Embryonic facial prominence (tissue), 1 donor: Measurements from ENCODE around the gene ANKRD63.

Source experiments
- DNase-seq: peaks from one replicate; pipeline ENCODE4 v3.0.0-alpha.2; 2016; ENCODE audit errors: extremely low spot score

ANKRD63 gene, protein sequence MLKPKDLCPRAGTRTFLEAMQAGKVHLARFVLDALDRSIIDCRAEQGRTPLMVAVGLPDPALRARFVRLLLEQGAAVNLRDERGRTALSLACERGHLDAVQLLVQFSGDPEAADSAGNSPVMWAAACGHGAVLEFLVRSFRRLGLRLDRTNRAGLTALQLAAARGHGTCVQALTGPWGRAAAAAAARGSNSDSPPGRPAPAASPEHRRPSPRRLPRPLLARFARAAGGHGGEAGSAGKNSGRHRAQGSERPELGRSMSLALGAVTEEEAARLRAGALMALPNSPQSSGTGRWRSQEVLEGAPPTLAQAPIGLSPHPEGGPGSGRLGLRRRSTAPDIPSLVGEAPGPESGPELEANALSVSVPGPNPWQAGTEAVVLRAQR

DNA sequence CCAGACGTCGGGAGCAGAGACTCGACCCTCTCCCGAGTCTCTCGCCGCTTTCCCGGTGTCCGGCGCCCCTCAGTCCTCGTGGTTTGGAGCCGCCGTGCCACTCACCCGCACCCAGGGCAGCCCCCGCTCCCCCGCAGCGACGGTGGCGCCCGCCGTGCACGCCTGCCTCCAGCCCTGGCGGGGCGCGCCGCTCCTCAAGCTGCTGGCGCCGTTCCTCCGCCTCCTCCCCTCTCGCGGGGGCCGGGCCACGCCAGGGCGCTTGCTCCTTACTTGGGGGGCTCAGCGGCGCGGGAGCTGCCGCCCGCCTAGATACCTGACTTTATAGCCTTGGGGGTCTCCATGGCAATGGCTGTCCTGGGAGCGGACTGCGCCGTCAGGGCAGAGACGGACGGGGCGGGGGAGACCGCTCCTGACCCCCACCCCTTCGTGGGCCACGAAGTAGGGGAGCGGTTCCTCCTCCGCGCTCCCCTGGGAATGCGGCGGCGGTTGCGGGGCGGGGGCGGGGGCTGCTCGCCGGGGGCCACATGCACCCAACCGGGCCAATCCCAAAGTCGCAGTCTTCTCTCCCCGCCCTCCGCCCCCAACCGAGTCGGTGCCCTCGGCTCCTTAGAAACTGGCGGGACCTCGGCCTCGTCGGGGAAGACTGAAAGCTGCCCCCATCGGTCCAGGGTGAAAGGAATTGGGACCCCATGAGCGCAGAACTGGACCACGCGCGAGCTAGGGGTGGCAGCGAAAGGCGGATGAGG lies at the start of gene ANKRD63:
Gene ANKRD63, minus strand, starts transcription at position 196 of the 746 bp plus-strand sequence. CDS start 478 bp downstream, outside the sequence.
- no peak for DNase-seq

DNA sequence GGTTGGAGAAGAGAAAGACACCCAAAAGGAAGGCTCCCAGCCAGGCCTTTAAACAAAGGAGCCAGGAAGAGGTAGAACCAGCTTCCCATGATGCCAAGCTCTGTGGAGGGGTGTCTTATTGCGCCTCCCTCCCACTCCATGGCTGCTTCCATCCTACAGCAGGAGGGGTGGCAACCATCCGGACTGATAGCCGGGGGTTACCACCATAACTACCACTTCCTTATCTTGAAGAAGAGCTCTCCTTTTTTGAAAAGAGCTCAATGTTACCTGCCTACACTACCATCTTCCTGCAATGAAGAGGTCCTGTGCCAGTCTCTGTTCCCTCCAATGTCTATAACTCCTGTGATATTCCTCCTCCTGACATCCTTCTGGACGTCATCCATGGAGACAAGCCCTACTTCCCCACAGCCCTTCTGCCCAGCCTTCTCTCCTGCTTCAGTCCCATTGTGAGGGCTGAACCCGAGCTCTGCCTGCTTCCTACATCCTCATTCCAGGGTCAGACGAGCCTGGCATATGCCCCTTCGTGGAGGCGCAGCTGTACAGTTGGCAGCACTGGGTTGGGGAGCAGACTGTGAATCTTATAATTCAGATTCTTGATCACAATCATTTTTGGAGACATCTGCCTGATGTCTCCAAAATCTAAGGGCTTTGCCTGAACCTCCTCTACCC lies 49.4 kb upstream of the ANKRD63 start:
- no peak for DNase-seq

DNA sequence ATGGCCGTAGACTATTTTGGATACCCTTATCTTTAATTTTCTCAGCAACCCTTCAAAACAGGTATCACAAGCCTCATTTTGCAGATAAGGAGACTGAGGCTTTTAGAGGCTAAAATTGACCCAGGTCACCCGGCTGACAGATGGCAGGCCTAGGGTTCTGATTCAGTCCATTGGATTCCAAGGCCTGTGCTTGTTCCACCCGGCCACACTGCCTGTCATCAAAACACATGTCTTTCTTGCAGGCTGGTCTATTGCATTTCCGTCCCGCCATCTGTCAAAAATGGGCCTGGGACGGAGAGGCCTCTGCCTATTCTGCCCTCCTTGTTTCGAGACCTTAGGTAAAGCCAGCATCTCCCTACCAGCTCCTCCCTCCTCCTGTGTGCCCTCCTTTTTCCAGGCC lies 48.8 kb upstream of the ANKRD63 start:
- DNase-seq, result no peak

DNA sequence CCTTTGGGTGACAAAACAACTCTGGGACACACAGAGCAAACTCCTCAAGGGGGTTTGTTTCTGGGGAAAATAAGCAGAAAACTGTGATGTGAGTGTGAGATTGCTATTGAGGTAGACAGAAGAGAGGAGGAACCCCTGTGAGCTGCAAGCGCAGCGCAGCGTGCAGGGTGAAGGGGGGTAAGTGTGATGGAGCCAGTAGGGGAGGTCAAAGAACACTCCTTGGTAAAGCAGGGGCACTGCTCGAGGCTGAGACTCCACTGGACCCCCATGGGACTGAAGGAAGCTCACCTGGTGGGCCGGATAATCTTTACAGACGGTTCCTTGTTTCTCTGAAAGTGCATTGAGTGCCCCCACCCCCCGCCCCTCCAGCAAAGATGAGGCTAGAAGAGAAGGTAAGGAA lies 48.2 kb upstream of the ANKRD63 start:
- DNase-seq, result no peak

DNA sequence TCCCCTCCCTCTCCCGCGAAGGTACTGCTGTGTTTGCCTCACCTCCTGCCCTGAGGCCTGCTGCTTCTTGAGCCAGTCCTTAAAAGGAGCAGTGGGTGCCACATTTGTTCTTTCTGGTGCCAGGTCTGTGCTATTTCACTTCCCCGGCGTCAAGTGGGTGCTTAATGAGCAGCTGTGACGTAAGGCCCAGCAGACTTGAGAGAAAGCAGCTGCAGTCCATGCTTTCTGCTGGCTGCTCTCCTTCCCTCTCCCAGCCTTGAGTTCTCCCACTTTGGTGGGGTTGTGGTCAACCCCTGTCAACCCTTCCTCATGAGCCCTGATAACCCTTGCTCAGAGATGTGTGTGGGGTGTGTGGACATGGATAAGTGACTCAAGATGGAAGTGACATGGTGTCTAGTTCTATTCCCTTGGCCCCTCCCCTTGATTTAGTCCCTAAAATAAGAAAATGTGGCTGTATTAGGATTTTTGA lies 47.5 kb upstream of the ANKRD63 start:
- DNase-seq, result no peak

DNA sequence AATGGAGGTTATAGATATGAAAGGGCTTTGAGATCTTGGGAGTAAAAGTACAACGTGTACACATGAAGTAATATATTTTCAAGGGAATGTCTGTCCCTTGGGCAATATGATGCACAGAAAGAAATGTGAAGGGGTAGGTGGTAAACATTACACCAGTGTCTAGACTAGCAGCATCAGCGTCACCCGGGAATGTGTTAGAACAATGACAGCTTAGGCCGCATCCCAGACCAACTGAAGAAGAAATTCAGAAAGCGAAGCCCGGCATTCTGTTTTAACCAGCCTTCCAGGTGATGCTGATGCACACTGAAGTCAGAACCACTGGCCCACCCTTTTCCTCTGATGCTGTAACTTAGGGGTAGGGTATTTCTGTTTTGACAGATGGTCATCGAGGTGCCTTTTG lies 46.9 kb upstream of the ANKRD63 start:
- DNase-seq, result no peak

DNA sequence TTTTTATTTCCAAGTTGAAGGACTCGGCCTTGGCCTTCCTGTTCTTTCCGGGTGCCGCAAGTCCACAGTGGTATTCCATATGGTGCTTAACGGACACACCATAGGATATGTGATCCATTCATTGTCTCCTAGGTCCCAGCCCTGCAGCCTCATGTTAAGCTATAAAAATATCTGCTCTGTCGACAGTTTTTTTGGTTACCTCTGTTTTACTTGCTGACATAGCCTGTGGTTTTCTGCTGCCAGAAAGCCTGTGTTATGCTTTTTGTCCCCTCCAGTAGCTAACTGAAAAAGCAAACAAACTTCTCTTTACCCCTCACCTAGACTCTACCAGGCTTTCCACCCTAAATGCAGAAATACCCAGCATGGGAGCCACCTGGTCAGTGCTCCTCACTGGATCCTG lies 45.9 kb upstream of the ANKRD63 start:
- DNase-seq, result no peak

DNA sequence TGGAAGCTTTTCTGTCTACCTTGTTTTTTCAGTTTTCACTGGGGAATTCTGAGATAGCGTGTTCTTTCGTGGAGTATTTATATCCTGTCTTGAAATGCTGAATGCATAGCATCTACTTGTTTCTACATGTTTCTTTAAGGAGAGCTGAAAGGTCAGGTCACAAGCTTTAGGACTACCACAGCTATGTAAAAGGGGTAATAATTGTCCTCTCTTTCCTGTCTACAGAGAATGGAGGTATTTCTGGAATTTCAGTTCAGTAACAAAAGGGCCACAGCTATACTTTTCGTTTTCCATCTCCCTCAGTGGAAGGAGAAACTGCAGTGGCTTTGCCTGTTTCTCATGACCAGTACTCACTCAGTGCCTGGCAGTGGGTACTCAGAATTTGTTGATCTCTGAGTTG lies 45.3 kb upstream of the ANKRD63 start:
- DNase-seq, result no peak

DNA sequence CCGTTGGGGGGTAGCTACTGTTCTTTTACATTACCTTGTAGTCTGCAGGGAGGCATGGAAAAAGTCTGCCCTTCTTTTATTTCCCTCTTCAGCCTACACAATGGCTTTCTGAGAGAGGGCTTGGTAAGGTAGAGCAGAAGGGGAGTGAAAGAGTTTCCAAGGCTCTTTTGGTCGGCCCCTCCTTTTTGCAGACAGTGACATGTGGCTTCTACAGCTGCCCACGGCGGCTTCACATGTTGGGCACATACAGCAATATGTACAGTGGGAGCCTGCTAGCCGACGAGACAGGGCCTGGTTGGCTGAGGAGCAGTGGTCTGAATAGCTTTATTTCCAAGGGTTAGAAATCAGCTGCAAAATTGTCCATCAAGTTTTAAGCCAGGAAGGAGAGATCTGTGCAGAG lies 44.6 kb upstream of the ANKRD63 start:
- no peak for DNase-seq

DNA sequence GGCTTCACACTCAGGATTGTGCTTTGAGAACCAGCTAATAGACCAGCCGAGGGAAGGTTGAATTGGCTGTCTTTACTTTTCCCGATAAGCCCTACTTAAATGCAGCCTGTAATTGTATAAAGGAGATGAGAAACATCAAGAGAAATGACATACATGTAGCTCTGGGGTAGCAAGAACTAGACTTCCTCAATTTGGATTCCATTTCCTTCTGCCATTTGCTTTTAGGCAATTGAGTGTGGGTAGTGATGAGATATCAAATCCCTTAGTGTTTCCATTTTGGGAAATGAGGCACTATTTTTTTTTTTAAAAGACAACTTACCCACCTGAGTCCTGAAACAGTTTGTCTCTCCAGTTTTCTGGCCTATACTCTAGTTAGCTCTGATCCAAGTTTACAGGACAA lies 42.8 kb upstream of the ANKRD63 start:
- no peak for DNase-seq

DNA sequence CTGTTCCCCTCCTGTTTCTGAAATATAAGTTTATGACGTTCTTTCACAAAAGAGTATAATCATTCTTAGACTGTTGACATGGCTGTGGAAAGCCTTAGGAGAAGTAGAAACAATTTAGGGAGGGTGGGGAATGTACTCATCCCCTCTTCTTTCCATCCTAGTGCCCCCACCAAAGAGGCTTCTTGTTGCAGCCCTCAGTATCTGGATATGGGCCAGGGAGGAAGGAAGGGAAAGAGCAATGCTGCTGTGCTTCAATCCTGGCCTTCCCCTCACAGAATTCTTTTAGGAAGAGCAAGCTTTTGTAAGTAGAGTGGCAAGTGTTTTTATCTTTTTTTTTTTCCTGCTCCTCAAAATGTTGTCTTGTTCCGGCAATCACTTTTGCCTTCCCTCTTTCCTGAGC lies 42.3 kb upstream of the ANKRD63 start:
- no peak for DNase-seq

DNA sequence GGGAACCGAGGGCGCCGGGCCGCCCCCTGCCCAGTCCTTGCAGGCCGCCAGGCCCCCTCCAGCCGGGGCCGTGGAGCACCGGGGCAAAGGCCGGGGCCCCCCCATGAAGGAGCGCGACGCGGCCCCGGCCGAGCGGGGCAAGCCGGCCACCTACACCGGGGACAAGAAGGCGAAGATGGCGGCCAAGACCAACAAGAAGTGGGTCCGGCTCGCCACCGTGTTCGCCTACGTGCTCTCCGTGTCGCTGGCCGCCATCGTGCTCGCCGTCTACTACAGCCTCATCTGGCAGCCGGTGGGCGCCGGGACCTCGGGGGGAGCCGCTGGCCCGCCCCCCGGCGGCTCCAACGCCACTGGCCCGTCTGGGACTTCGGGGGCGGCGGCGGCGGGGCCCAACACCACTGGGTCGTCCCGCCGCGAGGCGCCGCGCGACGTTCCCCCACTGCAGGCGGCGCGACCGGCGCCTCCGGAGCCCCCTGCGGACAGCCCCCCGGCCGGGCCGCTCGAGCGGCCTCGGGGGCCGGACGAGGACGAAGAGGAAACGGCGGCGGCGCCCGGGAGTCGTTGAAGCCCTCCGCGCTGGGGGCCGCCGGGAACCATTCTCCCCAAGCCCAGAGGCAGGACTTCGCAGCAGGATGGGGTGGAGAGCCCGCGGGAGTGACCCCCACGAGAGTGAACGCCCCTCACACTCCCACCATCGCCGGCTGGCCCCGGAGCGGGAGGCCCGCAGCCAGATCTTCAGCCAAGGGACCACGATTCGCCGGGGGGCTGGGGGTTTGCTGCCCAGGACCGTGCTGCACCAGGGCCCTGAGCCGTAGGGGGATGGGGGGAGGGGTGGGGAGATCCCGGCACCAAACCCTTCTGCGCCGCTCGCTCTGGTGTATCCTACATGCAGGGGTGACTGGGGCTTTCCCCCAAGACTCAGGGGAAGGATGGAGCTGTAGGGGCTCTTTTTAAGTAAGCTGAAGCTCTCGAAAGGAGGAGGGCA lies 41.4 kb upstream of the ANKRD63 start:
- DNase-seq, result no peak

DNA sequence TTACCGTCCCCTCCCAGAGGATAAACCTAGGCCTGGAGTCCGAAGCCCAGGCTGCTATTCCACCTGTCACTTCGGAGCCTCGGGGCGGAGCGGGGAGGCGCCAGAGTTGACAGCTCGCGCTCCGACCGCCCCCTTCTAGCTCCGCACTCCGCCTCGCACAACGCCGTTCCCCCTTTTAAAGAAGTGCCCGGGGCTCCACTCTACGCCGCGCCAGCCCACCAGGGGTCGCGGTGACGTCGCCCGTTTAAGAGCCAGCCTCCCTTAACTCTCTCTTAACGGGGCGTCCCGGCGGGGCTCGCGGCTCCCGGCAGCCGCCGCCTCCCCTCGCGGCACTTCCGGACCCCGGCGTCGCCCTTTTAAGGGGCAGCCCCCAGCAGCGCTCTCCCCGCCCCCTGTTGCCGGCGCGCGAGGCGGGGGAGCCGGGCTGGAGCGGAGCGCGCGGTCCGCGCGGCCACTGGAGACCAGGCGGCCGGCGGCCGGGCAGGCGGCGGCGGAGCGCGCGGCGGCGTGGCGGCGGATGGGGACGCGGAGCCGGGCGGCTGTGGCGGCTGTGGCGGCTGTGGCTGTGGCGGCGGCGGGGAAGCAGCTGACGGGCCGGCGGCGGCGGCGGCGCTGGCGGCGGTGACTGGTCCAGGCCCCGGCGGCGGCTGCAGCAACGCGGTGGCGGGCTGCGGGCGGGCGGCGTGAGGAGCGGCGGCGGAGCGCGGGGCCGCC lies 40.5 kb upstream of the ANKRD63 start, which contains the start of gene INAFM2:
Gene INAFM2, plus strand, starts transcription at position 454 of the 714 bp plus-strand sequence. CDS start 364 bp downstream, outside the sequence.
- peak; percentile 93 for DNase-seq

DNA sequence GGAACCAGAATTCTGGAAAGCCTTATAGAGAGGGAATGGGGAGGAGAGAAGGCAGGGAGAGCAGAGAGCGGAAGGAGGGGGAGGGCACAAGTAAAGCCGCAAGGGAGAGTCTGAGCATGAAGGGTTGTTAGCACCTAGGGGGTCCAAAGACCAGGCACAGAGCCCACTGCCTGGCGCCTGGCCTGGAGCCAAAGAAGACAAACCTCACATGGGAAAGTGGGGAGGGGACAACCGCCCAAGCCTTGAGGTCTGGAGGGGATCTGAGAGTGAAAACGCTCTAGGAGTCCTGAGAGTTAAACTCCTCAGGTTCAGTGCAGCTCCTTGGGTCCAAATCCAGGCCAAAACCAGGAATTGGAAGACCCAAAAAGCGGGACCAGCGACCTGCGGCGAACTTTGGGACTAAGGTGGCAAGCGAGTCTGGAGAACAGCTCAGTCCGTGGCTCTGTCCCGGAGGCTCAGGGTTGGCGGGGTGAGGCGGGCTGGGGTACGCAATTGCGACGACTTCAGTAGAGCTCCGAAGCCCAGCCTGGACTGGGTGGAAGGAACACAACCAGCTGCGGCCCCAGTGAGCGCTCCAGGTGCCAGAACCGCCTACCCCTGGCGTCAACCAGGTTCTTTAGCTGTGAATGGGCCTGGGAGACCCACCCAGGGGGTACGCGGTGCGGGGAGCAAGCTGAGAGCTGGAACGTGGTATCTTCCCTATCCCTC lies 39.8 kb upstream of the ANKRD63 start:
- DNase-seq, result no peak

DNA sequence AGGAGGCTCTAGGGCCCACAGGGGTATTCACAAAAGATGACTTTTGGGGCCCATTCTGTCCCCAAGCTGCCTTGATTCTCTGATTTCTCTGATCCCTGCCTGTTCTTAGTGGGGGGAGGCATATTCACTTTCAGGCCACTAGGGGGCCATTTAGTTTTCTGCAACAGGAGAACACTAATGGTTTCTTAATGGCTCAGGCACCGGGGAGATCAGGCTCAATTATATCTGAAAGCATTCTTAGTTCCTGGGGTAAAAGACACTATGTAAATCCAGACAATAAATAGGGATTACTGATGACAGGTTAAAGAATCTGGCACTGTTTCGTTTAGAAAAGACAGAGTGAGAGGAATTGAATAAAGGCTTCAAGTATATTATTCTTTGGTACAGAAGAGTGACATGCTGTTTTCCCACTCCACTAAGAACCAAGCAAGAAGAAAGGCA lies 38.1 kb upstream of the ANKRD63 start:
- peak; percentile 59 for DNase-seq

DNA sequence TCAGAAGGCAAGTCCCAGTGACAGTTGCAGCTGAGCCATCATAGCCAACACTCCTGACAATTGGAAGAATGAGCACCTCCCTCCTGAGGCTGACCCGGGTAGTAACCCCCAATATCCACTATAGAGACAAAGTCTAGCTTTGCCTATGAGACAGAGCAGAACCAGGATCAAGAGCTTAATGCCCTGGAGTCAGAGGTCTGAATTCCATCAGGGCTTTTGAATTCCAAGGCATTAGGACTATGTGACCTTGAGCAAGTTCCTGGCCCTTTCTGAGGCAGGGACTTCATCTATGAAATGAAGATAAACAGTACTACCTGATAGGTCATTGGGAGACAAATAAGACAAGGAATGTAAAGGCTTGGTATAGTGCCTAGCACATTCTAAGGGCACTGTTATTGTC lies 37.5 kb upstream of the ANKRD63 start:
- DNase-seq, result no peak

DNA sequence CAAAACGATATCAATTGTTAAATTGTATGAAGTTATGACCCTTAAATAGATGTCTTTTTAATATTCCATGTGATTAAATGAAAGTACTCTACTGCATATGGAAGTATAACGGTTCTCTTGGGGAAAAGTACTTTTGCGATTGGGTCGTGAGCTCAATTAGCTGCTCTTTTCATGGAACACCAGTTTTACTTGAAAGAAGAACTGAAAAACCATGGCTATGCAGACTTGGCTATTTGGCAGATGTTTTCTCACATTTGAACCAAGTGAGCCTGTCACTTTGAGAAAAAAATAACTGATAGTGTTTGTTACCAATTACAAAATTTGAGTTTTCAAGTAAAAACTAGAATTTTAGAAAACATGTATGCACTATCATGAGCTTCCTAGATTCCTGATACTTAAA lies 34.7 kb upstream of the ANKRD63 start:
- no peak for DNase-seq

DNA sequence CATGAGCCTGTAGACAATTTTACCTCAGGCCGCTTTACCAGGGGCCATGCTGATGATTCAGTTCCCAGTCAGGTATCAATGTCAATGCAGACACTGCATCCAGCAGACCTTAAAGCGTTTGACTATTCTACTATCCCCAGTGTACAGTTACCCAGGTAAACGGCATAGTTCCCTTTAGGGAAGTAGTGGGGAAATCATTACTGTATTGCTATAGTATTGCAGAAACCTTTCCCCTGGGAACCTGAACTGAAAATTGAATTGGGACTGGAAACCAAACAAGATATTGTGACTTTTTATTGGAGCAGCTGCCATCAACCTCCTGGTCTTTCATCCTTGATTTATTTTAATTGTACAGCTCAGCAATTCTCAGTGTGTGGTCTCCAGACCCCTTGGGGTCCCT lies 34.1 kb upstream of the ANKRD63 start:
- no peak for DNase-seq

DNA sequence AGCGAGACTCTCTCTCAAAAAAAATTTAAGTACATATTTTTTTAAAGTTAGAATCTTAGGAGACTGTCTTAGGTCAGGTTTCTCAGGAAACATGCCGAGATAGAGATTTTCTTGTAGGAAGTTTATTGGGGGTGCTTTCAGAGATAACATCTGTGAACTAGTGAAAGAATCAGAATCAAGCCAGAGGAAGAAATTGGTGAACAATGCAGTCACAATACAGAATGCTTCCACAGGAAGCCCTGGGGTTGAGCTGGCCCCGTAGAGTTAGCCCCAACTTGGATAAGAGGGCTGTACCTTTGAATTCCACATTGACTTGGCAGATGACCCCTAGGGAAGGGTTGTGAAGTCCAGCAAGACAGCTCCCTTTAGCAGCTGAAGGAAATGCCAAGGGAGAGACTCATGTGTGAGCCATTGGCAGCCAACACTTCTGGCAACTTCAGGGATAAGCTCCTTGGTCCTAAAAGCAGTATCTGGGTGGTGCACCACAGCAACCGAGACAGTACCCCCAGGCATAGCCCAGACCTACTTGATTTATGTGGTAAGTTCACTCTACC lies 31.9 kb upstream of the ANKRD63 start:
- DNase-seq, result no peak
